T-helper 17 cell (primary cell): ENCODE data around the gene TNFSF10. TPM values are rescaled to one million over a fixed set of nuclear protein-coding genes. Genes with fewer than 3 reads are reported as not detected.

Experiments
- ATAC-seq: fragments of 150-1000 bp; cut with Tn5 transposase; 2 replicates; pipeline ENCODE4 v1.10.0; 2021; ENCODE audit warnings: mild to moderate bottlenecking, moderate library complexity
- DNase-seq, 3 donors: peaks; one replicate each; pipeline versions ENCODE4 v3.0.0 to v3.0.0-alpha.2; 2020 to 2021
- H3K9me3 ChIP-seq: one replicate; pipeline ENCODE4 v1.7.0; 2013; ENCODE audit warnings: low read length, mild to moderate bottlenecking; ENCODE audit not compliant: control insufficient read depth, poor library complexity, severe bottlenecking
- H3K27ac Mint-ChIP-seq: one replicate; pipeline ENCODE4 v1.8.0; 2022; ENCODE audit warnings: mild to moderate bottlenecking, moderate library complexity, mixed read lengths
- H3K27me3 Mint-ChIP-seq: one replicate; pipeline ENCODE4 v1.8.0; 2022; ENCODE audit warnings: mixed read lengths
- H3K36me3 Mint-ChIP-seq: one replicate; pipeline ENCODE4 v1.8.0; 2022; ENCODE audit warnings: low read depth, mixed read lengths
- H3K4me1 Mint-ChIP-seq: one replicate; pipeline ENCODE4 v1.8.0; 2022; ENCODE audit warnings: mild to moderate bottlenecking, mixed read lengths
- H3K4me3 Mint-ChIP-seq: one replicate; pipeline ENCODE4 v1.8.0; 2022; ENCODE audit warnings: mild to moderate bottlenecking, moderate library complexity, mixed read lengths
- total RNA-seq, 4 donors: library from RNA in 2 of 4; stranded (reverse) in 2 of 4; gene quantifications; one replicate each; pipeline ENCODE4 v1.2.3 and lab custom pipeline; 2022 to 2026

TNFSF10 gene
- total RNA-seq, 2 donors from 2014 or later = 8.3 to 22.0 TPM

- DNase-seq (no peak), ATAC-seq (no peak)
- Mint-ChIP-seq H3K4me1 (peaks cover 14% of the 10 kb centered on the region), H3K4me3 (no peak overlapping the region), H3K27ac (no peak overlapping the region), H3K27me3 (no peaks in the 10 kb centered on the region), H3K36me3 (no peaks in the 10 kb centered on the region)
- H3K9me3 ChIP-seq = no peaks in the 10 kb centered on the region
Observed at GRCh38 chr3:172553526-172554252, 30.5 kb upstream of the TNFSF10 start.

GRCh38 chr3:172552607-172553006 is 29.4 kb upstream of the TNFSF10 start:
- ATAC-seq = no peak
- H3K9me3 ChIP-seq = no peaks in the 10 kb centered on the region
- Mint-ChIP-seq H3K36me3 (no peaks in the 10 kb centered on the region), H3K27me3 (no peaks in the 10 kb centered on the region), H3K4me3 (no peak overlapping the region), H3K4me1 (peaks cover 14% of the 10 kb centered on the region), H3K27ac (no peak overlapping the region)
- no peak for DNase-seq

- Mint-ChIP-seq H3K36me3 (no peaks in the 10 kb centered on the region), H3K27ac (no peak overlapping the region), H3K4me1 (peaks cover 11% of the 10 kb centered on the region), H3K27me3 (no peaks in the 10 kb centered on the region), H3K4me3 (no peak overlapping the region)
- H3K9me3 ChIP-seq = no peaks in the 10 kb centered on the region
- DNase-seq (no peak), ATAC-seq (no peak)
Observed at GRCh38 chr3:172551874-172552273, 28.6 kb upstream of the TNFSF10 start.

GRCh38 chr3:172550347-172550943 is 27.2 kb upstream of the TNFSF10 start:
- Mint-ChIP-seq H3K36me3 (no peaks in the 10 kb centered on the region), H3K4me1 (peaks cover 11% of the 10 kb centered on the region), H3K27ac (no peak overlapping the region), H3K27me3 (no peaks in the 10 kb centered on the region), H3K4me3 (no peak overlapping the region)
- ATAC-seq (peak; percentile 77), DNase-seq (no peak)
- H3K9me3 ChIP-seq = no peaks in the 10 kb centered on the region

- no peak overlapping the region for H3K27ac Mint-ChIP-seq
- H3K36me3 Mint-ChIP-seq = no peaks in the 10 kb centered on the region
- DNase-seq = no peak
- no peaks in the 10 kb centered on the region for H3K9me3 ChIP-seq
- no peak overlapping the region for H3K4me3 Mint-ChIP-seq
- H3K27me3 Mint-ChIP-seq = no peaks in the 10 kb centered on the region
- H3K4me1 Mint-ChIP-seq = peaks cover 14% of the 10 kb centered on the region
- no peak for ATAC-seq
Observed at GRCh38 chr3:172549144-172549543, 25.9 kb upstream of the TNFSF10 start.

- Mint-ChIP-seq H3K4me1 (peaks cover 10% of the 10 kb centered on the region), H3K27me3 (no peaks in the 10 kb centered on the region), H3K27ac (peak overlapping the region; percentile 86), H3K4me3 (no peak overlapping the region), H3K36me3 (no peaks in the 10 kb centered on the region)
- ATAC-seq = no peak
- DNase-seq = no peak
- H3K9me3 ChIP-seq = no peaks in the 10 kb centered on the region
Observed at GRCh38 chr3:172546628-172547214, 23.5 kb upstream of the TNFSF10 start.

- Mint-ChIP-seq H3K4me1 (peaks cover 9% of the 10 kb centered on the region), H3K27ac (peak overlapping the region; percentile 86), H3K36me3 (no peaks in the 10 kb centered on the region), H3K4me3 (no peak overlapping the region), H3K27me3 (no peaks in the 10 kb centered on the region)
- no peak for DNase-seq
- ATAC-seq = no peak
- no peaks in the 10 kb centered on the region for H3K9me3 ChIP-seq
Observed at GRCh38 chr3:172546105-172546504, 22.9 kb upstream of the TNFSF10 start.

GRCh38 chr3:172544404-172544803 is 21.2 kb upstream of the TNFSF10 start:
- no peak for ATAC-seq
- no peaks in the 10 kb centered on the region for H3K9me3 ChIP-seq
- Mint-ChIP-seq H3K4me3 (no peak overlapping the region), H3K27me3 (no peaks in the 10 kb centered on the region), H3K4me1 (peaks cover 3% of the 10 kb centered on the region), H3K36me3 (no peaks in the 10 kb centered on the region), H3K27ac (no peak overlapping the region)
- no peak for DNase-seq

GRCh38 chr3:172543884-172544283 is 20.7 kb upstream of the TNFSF10 start:
- no peaks in the 10 kb centered on the region for H3K27me3 Mint-ChIP-seq
- H3K4me3 Mint-ChIP-seq = no peak overlapping the region
- no peaks in the 10 kb centered on the region for H3K36me3 Mint-ChIP-seq
- peaks cover 4% of the 10 kb centered on the region for H3K4me1 Mint-ChIP-seq
- no peak for ATAC-seq
- no peak overlapping the region for H3K27ac Mint-ChIP-seq
- no peak for DNase-seq
- no peaks in the 10 kb centered on the region for H3K9me3 ChIP-seq

- DNase-seq = no peak
- Mint-ChIP-seq H3K27me3 (no peaks in the 10 kb centered on the region), H3K27ac (no peak overlapping the region), H3K4me1 (peaks cover 8% of the 10 kb centered on the region), H3K4me3 (no peak overlapping the region), H3K36me3 (no peaks in the 10 kb centered on the region)
- no peaks in the 10 kb centered on the region for H3K9me3 ChIP-seq
- no peak for ATAC-seq
Observed at GRCh38 chr3:172543419-172543818, 20.2 kb upstream of the TNFSF10 start.

- no peaks in the 10 kb centered on the region for H3K36me3 Mint-ChIP-seq
- H3K9me3 ChIP-seq = no peaks in the 10 kb centered on the region
- H3K4me3 Mint-ChIP-seq = no peak overlapping the region
- DNase-seq (no peak), ATAC-seq (no peak)
- H3K27me3 Mint-ChIP-seq = no peaks in the 10 kb centered on the region
- H3K4me1 Mint-ChIP-seq = peaks cover 12% of the 10 kb centered on the region
- H3K27ac Mint-ChIP-seq = no peak overlapping the region
Observed at GRCh38 chr3:172542999-172543398, 19.8 kb upstream of the TNFSF10 start.

- ATAC-seq = no peak
- Mint-ChIP-seq H3K36me3 (no peaks in the 10 kb centered on the region), H3K4me3 (no peak overlapping the region), H3K4me1 (peaks cover 21% of the 10 kb centered on the region), H3K27me3 (no peaks in the 10 kb centered on the region), H3K27ac (no peak overlapping the region)
- no peaks in the 10 kb centered on the region for H3K9me3 ChIP-seq
- DNase-seq = no peak
Observed at GRCh38 chr3:172541945-172542488, 18.8 kb upstream of the TNFSF10 start.

- no peaks in the 10 kb centered on the region for H3K27me3 Mint-ChIP-seq
- H3K9me3 ChIP-seq = no peaks in the 10 kb centered on the region
- no peak overlapping the region for H3K27ac Mint-ChIP-seq
- DNase-seq = no peak
- peaks cover 31% of the 10 kb centered on the region for H3K4me1 Mint-ChIP-seq
- no peak overlapping the region for H3K4me3 Mint-ChIP-seq
- ATAC-seq = no peak
- no peaks in the 10 kb centered on the region for H3K36me3 Mint-ChIP-seq
Observed at GRCh38 chr3:172540049-172540448, 16.8 kb upstream of the TNFSF10 start.
